OCI-LY3 (cell line): ENCODE data around the gene ELMO1.

Source experiments
- EZH2phosphoT487 ChIP-seq: fragments of 200-600 bp; shearing (Covaris generic); IDR thresholded peaks from 2 replicates; pipeline ENCODE4 v1.6.1; 2018; ENCODE audit warnings: antibody characterized with exemption, mixed run types, low read depth
- TF ChIP-seq, protein P1 (sequence below): fragments of 200-600, 300-600 bp; sonication (generic); IDR thresholded peaks from 2 replicates; pipeline ENCODE4 v1.5.1; 2014; ENCODE audit warnings: antibody characterized with exemption, low read length, low read depth

DNA sequence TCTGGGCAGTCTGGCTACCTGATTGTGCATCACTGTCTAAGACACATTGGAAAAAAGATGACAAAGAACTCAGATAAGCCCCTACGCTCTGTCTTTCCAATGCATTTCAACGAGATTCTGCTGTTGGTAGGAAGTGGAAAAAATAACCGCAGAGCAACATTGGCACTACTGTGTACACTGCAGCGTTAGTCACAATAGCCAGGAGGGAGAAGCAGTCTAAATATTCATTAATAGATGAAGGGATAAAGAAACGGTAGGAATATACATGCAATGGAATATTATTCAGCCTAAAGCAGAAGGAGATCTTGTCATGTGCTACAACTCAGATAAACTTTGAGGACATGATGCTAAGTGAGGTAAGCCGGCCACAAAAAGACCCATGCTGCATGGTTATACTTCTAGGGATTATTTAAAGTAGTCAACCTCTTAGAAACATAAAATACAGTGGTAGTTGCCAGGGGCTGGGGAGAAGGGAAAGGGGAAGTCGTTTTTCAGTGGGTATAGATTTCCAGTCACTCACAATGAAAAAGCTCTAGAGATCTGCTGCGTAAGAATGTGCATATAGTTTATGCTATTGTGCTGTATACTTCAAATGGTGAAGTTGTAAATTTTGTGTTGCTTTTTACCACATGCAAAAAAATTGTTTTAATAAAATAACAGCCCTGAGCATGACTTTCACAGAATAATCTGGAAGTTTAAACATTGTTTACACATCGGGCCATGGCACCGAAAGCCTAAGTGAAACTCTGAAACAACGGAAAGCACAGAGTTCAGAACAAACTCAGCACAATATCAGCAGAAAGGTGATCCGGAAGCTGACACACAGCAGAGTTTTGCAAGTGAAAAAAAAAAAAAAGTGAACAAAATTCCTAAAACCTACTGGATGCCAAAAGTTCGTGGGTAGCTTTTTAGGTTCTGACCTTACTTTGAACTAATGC lies 40.1 kb downstream of the ELMO1 start:
- TF ChIP-seq, protein P1, sequence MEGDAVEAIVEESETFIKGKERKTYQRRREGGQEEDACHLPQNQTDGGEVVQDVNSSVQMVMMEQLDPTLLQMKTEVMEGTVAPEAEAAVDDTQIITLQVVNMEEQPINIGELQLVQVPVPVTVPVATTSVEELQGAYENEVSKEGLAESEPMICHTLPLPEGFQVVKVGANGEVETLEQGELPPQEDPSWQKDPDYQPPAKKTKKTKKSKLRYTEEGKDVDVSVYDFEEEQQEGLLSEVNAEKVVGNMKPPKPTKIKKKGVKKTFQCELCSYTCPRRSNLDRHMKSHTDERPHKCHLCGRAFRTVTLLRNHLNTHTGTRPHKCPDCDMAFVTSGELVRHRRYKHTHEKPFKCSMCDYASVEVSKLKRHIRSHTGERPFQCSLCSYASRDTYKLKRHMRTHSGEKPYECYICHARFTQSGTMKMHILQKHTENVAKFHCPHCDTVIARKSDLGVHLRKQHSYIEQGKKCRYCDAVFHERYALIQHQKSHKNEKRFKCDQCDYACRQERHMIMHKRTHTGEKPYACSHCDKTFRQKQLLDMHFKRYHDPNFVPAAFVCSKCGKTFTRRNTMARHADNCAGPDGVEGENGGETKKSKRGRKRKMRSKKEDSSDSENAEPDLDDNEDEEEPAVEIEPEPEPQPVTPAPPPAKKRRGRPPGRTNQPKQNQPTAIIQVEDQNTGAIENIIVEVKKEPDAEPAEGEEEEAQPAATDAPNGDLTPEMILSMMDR = no peak
- no peak for TF ChIP-seq EZH2phosphoT487
